Smooth muscle cell (in vitro differentiated cells): ENCODE measurements around the gene RNPEP. TPM values are rescaled to one million over a fixed set of nuclear protein-coding genes. Genes with fewer than 3 reads are reported as not detected.

Source experiments
- DNase-seq: peaks from one replicate; lab custom pipeline; 2025; ENCODE audit not compliant: unreplicated experiment; lab: John Stamatoyannopoulos, UW
- H2AFZ ChIP-seq: fragments of 200-600 bp; sonication (generic); 2 replicates; pipeline ENCODE4 v1.6.0; 2016; ENCODE audit warnings: antibody characterized with exemption, low read depth, mild to moderate bottlenecking
- H3F3A ChIP-seq: fragments of 200-600 bp; sonication (generic); 2 replicates; pipeline ENCODE4 v1.6.0; 2017; ENCODE audit warnings: antibody characterized with exemption, low read depth
- H3K27ac ChIP-seq: fragments of 200-600 bp; sonication (generic); 2 replicates; pipeline ENCODE4 v1.5.1; 2016; ENCODE audit warnings: low read depth, mild to moderate bottlenecking
- H3K27me3 ChIP-seq: fragments of 200-600 bp; sonication (generic); 2 replicates; pipeline ENCODE4 v1.6.1; 2016; ENCODE audit warnings: low read depth, mild to moderate bottlenecking
- H3K36me3 ChIP-seq: fragments of 200-600 bp; sonication (generic); 2 replicates; pipeline ENCODE4 v1.5.1; 2016; ENCODE audit warnings: low read depth
- H3K4me1 ChIP-seq: fragments of 200-600 bp; sonication (generic); 2 replicates; pipeline ENCODE4 v1.5.1; 2016; ENCODE audit warnings: low read depth
- H3K4me2 ChIP-seq: fragments of 200-600 bp; sonication (generic); 2 replicates; pipeline ENCODE4 v1.6.0; 2016; ENCODE audit warnings: mild to moderate bottlenecking
- H3K4me3 ChIP-seq: fragments of 200-600 bp; sonication (generic); 2 replicates; pipeline ENCODE4 v1.5.1; 2016; ENCODE audit warnings: mild to moderate bottlenecking
- H3K79me2 ChIP-seq: fragments of 200-600 bp; sonication (generic); 2 replicates; pipeline ENCODE4 v1.6.0; 2016; ENCODE audit warnings: low read depth, mild to moderate bottlenecking
- H3K9ac ChIP-seq: fragments of 200-600 bp; sonication (generic); 2 replicates; pipeline ENCODE4 v1.6.0; 2016; ENCODE audit warnings: low read depth
- H3K9me3 ChIP-seq: fragments of 200-600 bp; sonication (generic); replicated peaks from 2 replicates; pipeline ENCODE4 v1.5.1; 2016; ENCODE audit warnings: low read depth
- H4K20me1 ChIP-seq: fragments of 200-600 bp; sonication (generic); 2 replicates; pipeline ENCODE4 v1.6.0; 2016; ENCODE audit warnings: low read depth
- WGBS: methylation state at CpG from one replicate; pipeline ENCODE4 v1.1.7; 2016; ENCODE audit warnings: low lambda C conversion rate; 5-methylcytosine and 5-hydroxymethylcytosine counted together
- polyA plus RNA-seq: library from polyadenylated mRNA; unstranded; fragments of >200 nt; fragmentation: Nextera tagmentation; extraction: Ambion mirVana; gene quantifications from 2 replicates; pipeline ENCODE4 v1.2.1, GENCODE V29; 2016
- total RNA-seq: library from RNA; depleted of rRNA; stranded (reverse); fragments of >200 nt; gene quantifications from 2 replicates; pipeline ENCODE4 v1.2.3, GENCODE V29; 2014
- TF ChIP-seq, protein P1 (sequence below): fragments of 200-600 bp; sonication (generic); IDR thresholded peaks from 2 replicates; pipeline ENCODE4 v1.5.1; 2017; ENCODE audit warnings: borderline replicate concordance, mild to moderate bottlenecking, antibody characterized with exemption; ENCODE audit not compliant: insufficient read depth, poor library complexity, severe bottlenecking

RNPEP gene
- total and polyA plus RNA-seq, 2 experiments from 2014 or later = 53.4 to 59.0 TPM

DNA sequence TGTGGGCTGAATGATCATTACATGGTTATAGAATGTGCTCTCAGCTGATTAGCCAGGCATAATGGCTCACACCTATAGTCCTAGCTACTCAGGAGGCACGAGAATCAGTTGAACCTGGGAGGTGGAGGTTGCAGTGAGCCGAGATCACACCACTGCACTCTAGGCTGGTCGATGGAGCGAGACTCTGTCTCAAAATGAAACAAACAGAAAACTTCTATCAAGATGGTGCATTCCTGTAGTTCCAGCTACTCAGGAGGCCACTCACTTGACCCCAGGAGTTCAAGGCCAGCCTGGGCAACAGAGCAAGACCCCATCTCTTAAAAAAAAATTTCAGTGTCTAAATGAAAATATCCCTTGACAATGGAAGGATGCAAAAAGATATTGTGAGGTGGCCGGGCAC is 16.3 kb upstream of the RNPEP start:
- Histone ChIP-seq H3K9ac (no peak overlapping the region), H2AFZ (no peak overlapping the region), H3K27ac (no peak overlapping the region), H3K4me3 (no peak overlapping the region), H3K4me1 (no peaks in the 10 kb centered on the region), H3K4me2 (no peak overlapping the region), H3K9me3 (no peaks in the 10 kb centered on the region), H3K27me3 (no peaks in the 10 kb centered on the region), H3K79me2 (peaks cover 26% of the 10 kb centered on the region), H4K20me1 (peaks cover 80% of the 10 kb centered on the region), H3F3A (peaks cover 21% of the 10 kb centered on the region), H3K36me3 (peaks cover 22% of the 10 kb centered on the region)
- TF ChIP-seq, protein P1, sequence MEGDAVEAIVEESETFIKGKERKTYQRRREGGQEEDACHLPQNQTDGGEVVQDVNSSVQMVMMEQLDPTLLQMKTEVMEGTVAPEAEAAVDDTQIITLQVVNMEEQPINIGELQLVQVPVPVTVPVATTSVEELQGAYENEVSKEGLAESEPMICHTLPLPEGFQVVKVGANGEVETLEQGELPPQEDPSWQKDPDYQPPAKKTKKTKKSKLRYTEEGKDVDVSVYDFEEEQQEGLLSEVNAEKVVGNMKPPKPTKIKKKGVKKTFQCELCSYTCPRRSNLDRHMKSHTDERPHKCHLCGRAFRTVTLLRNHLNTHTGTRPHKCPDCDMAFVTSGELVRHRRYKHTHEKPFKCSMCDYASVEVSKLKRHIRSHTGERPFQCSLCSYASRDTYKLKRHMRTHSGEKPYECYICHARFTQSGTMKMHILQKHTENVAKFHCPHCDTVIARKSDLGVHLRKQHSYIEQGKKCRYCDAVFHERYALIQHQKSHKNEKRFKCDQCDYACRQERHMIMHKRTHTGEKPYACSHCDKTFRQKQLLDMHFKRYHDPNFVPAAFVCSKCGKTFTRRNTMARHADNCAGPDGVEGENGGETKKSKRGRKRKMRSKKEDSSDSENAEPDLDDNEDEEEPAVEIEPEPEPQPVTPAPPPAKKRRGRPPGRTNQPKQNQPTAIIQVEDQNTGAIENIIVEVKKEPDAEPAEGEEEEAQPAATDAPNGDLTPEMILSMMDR = no peak
- no peak for DNase-seq
- WGBS = 96% methylated on average over 5 of the region's 5 CpGs

DNA sequence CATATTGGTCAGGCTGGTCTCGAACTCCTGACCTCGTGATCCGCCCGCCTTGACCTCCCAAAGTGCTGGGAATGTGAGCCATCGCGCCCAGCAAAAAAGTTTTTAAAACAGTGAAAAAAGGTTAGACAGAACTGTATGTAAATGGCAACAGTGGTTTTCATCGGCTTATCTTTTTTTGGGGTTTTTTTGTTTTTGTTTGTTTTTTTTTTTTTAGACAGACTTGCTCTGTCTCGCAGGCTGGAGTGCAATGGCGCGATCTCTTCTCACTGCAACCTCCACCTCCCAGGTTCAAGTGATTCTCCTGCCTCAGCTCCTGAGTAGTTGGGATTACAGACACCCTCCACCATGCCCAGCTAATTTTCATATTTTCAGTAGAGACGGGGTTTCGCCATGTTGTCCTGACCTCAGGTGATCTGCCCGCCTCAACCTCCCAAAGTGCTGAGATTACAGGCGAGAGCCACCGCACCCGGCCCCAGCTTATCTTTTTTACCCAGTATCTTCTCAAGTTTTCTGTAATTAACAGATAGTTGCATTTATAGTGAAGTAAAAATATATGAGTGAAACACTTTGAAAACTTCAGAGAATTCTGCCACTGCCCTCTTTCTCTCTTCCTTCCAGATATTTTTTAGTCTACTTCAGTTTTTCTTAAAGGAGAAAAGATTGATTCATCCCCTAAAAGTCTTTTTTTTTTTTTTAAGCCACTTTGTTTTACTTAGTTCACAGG is 14.1 kb upstream of the RNPEP start:
- Histone ChIP-seq H3K79me2 (peaks cover 22% of the 10 kb centered on the region), H3K9ac (no peak overlapping the region), H2AFZ (no peak overlapping the region), H3F3A (peaks cover 5% of the 10 kb centered on the region), H3K4me3 (no peak overlapping the region), H3K27ac (no peak overlapping the region), H4K20me1 (peaks cover 59% of the 10 kb centered on the region), H3K27me3 (no peaks in the 10 kb centered on the region), H3K36me3 (peaks cover 22% of the 10 kb centered on the region), H3K4me2 (no peak overlapping the region), H3K4me1 (no peaks in the 10 kb centered on the region), H3K9me3 (no peaks in the 10 kb centered on the region)
- WGBS = 97% methylated on average over 16 of the region's 16 CpGs
- TF ChIP-seq, protein P1 = no peak
- DNase-seq = no peak

DNA sequence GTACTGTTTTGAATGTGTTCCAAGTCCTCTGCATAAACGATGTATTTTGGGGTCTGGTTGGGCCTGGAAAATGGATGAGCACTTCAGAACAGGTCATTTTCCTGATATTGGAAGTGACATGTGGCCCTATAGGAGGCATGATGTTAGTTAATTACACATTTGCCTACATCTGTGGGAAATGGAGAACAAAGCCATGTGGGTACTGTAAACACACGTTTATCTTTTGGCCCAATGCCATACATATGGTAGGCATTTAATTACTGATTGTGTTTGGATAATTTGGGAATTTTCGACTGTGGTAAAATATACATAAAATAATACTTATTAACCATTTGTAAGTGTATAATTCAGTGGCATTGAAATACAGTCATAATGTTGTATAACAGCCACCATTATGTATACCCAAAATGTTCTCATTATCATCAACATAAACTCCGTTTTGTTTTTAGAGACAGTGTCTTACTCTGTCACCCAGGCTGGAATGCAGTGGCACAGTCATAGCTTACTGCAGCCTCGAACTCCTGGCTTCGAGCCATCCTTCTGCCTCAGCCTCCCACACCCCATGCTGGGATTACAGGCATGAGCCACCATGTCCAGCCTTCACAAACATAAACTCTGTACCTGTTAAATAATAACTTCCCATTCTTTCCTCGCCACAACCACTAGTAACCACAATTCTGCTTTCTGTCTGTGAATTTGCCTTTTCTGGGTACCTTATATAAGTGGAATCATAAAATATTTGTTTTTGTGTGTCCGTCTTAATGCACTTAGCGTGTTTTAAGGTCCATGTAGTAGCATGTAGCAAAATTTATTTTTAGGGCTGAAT is 11.9 kb upstream of the RNPEP start:
- Histone ChIP-seq H3K9ac (no peak overlapping the region), H3K9me3 (no peaks in the 10 kb centered on the region), H3K4me2 (no peak overlapping the region), H3K79me2 (peaks cover 13% of the 10 kb centered on the region), H4K20me1 (peaks cover 40% of the 10 kb centered on the region), H3K4me1 (no peaks in the 10 kb centered on the region), H2AFZ (no peak overlapping the region), H3K27me3 (no peaks in the 10 kb centered on the region), H3F3A (no peaks in the 10 kb centered on the region), H3K36me3 (peaks cover 16% of the 10 kb centered on the region), H3K27ac (no peak overlapping the region), H3K4me3 (no peak overlapping the region)
- no peak for DNase-seq
- 70% methylated on average over 9 of the region's 9 CpGs for WGBS
- TF ChIP-seq, protein P1 = no peak
